Activated T-cell treated with anti-CD3 and anti-CD28 coated beads, Interleukin-2, amount 50 U/mL, for 24 hours (primary cell): ENCODE data around the gene PLCB3.
A peak's percentile ranks its signal among the peaks of the same experiment; 100 is the strongest.
"Not testable (repeated sequence)": the region's sequence is repeated elsewhere in the genome, so short reads cannot be mapped to it uniquely, and the experiment has no call there.

Experiments
- DNase-seq: peaks from one replicate; pipeline ENCODE4 v3.0.0-alpha.2; 2020
- H3K27ac Mint-ChIP-seq: 2 replicates; pipeline ENCODE4 v1.8.0; 2020; ENCODE audit warnings: mild to moderate bottlenecking, mixed read lengths
- H3K27me3 Mint-ChIP-seq: 2 replicates; pipeline ENCODE4 v1.8.0; 2020; ENCODE audit warnings: mixed read lengths
- H3K36me3 Mint-ChIP-seq: 2 replicates; pipeline ENCODE4 v1.8.0; 2020; ENCODE audit warnings: low read depth, mixed read lengths
- H3K4me1 Mint-ChIP-seq: 2 replicates; pipeline ENCODE4 v1.8.0; 2020; ENCODE audit warnings: low read depth, mixed read lengths
- H3K4me3 Mint-ChIP-seq: 2 replicates; pipeline ENCODE4 v1.8.0; 2020; ENCODE audit warnings: mild to moderate bottlenecking, moderate library complexity, mixed read lengths
- H3K9me3 Mint-ChIP-seq: 2 replicates; pipeline ENCODE4 v1.8.0; 2020; ENCODE audit warnings: mixed read lengths

Gene PLCB3

DNA sequence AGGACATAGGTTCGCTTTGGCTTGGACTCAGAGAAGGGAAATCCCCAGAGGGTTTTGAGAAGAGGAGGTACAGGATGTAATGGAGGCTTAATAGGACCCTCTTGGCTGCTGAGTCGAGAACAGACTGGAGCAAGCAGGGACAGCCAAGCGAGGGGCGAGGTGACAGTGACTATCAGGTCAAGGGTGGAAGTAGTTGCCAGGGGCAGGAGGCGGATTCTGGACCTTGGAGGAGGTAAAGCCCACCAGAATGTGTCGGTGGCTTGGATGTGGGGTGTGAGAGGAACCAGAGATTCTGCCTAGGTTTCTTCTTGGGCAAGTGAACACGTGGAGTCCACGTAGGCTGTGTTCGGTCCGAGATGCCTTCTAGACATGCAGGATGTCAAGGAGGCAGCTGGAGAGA, 61.6 kb downstream of the PLCB3 start:
- no peaks in the 10 kb centered on the region for H3K9me3 Mint-ChIP-seq
- peaks cover 75% of the 10 kb centered on the region for H3K36me3 Mint-ChIP-seq
- H3K4me3 Mint-ChIP-seq: no peak overlapping the region
- peak overlapping the region; percentile 85 for H3K27ac Mint-ChIP-seq
- no peaks in the 10 kb centered on the region for H3K27me3 Mint-ChIP-seq
- DNase-seq: no peak
- H3K4me1 Mint-ChIP-seq: peaks cover 47% of the 10 kb centered on the region

DNA sequence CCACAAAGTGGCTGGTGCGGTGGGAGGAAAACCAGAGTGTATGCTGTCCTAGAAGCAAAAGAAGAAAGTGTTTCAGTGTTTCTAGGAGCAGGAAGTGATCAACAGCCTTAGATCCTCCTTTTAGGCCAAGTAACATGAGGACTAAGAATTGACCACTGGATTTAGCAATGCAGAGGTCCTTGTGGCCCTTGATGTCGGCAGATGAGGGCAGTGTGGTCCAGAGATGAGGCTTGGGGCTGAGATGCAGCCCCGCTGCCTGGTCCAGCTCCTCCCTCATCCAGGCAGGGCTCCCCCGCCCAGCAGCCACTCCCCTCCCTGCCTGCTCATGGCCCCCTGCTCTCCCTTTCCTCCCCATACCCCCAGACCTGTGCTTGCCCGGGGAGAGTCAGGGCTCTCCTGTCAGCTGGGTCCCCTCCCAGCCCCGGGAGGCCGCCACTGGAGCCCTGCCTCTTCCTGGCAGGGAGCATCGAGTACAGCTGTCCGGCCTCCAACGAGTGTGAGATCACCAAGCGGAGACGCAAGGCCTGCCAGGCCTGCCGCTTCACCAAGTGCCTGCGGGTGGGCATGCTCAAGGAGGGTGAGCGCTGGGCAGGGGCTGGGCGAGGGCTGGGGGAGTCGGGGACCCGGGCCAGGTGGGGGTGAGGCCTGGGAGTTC, 62.3 kb downstream of the PLCB3 start:
- no peak overlapping the region for H3K4me3 Mint-ChIP-seq
- DNase-seq: no peak
- no peaks in the 10 kb centered on the region for H3K27me3 Mint-ChIP-seq
- H3K36me3 Mint-ChIP-seq: peaks cover 76% of the 10 kb centered on the region
- peak overlapping the region; percentile 85 for H3K27ac Mint-ChIP-seq
- peaks cover 47% of the 10 kb centered on the region for H3K4me1 Mint-ChIP-seq
- no peaks in the 10 kb centered on the region for H3K9me3 Mint-ChIP-seq

DNA sequence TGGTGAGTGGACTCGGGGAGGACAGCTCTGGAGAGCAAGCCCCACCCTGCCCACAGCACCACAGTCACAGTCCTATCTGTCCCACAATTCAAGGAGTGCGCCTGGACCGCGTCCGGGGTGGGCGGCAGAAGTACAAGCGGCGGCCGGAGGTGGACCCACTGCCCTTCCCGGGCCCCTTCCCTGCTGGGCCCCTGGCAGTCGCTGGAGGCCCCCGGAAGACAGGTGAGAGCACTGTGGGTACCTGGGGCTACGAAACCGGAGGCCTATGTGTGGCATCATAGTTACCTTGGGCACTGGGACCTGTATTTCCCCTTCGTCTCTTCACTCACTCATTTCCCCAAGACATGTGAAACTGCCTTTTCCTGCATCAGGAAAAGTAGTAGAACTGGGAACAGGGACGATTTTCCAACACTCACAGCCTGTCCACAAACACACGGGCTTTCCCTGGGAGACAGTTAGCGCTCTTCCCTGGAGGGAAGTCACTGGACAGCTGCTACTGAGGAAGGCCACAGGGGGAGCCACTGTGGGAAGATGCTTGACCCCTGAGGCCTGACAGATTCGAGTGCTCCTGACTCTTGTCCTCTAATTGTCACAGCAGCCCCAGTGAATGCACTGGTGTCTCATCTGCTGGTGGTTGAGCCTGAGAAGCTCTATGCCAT, 62.9 kb downstream of the PLCB3 start:
- peaks cover 51% of the 10 kb centered on the region for H3K4me1 Mint-ChIP-seq
- peak overlapping the region; percentile 85 for H3K27ac Mint-ChIP-seq
- H3K36me3 Mint-ChIP-seq: peaks cover 73% of the 10 kb centered on the region
- no peak for DNase-seq
- H3K9me3 Mint-ChIP-seq: no peaks in the 10 kb centered on the region
- no peaks in the 10 kb centered on the region for H3K27me3 Mint-ChIP-seq
- no peak overlapping the region for H3K4me3 Mint-ChIP-seq

DNA sequence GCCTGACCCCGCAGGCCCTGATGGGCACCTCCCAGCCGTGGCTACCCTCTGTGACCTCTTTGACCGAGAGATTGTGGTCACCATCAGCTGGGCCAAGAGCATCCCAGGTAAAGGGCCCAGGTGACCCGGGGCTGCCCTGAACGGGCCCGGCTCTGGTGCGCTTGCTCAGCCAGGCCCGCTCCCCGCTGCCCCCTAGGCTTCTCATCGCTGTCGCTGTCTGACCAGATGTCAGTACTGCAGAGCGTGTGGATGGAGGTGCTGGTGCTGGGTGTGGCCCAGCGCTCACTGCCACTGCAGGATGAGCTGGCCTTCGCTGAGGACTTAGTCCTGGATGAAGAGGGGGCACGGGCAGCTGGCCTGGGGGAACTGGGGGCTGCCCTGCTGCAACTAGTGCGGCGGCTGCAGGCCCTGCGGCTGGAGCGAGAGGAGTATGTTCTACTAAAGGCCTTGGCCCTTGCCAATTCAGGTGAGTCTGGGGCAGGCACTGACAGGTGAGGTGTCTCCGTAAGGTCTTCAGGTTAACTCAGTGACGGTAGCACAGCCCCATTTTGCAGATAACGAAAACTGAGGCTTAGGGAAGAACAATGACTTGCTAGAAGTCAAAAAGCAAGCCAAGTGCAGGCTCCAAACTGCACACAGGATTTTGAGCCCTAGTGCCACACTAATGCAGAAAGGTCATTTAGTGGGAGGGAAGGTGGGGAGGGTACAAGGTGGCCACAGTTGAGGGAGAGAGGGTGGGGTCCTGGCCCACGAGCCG, 63.7 kb downstream of the PLCB3 start:
- peaks cover 69% of the 10 kb centered on the region for H3K36me3 Mint-ChIP-seq
- peak overlapping the region; percentile 27 for H3K4me3 Mint-ChIP-seq
- H3K4me1 Mint-ChIP-seq: peaks cover 53% of the 10 kb centered on the region
- no peaks in the 10 kb centered on the region for H3K27me3 Mint-ChIP-seq
- H3K9me3 Mint-ChIP-seq: no peaks in the 10 kb centered on the region
- DNase-seq: no peak
- H3K27ac Mint-ChIP-seq: peak overlapping the region; percentile 78

DNA sequence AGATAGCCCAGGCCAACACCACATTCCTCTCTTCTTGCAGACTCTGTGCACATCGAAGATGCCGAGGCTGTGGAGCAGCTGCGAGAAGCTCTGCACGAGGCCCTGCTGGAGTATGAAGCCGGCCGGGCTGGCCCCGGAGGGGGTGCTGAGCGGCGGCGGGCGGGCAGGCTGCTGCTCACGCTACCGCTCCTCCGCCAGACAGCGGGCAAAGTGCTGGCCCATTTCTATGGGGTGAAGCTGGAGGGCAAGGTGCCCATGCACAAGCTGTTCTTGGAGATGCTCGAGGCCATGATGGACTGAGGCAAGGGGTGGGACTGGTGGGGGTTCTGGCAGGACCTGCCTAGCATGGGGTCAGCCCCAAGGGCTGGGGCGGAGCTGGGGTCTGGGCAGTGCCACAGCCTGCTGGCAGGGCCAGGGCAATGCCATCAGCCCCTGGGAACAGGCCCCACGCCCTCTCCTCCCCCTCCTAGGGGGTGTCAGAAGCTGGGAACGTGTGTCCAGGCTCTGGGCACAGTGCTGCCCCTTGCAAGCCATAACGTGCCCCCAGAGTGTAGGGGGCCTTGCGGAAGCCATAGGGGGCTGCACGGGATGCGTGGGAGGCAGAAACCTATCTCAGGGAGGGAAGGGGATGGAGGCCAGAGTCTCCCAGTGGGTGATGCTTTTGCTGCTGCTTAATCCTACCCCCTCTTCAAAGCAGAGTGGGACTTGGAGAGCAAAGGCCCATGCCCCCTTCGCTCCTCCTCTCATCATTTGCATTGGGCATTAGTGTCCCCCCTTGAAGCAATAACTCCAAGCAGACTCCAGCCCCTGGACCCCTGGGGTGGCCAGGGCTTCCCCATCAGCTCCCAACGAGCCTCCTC, 64.6 kb downstream of the PLCB3 start:
- H3K36me3 Mint-ChIP-seq: peaks cover 70% of the 10 kb centered on the region
- H3K27ac Mint-ChIP-seq: peak overlapping the region; percentile 98
- H3K27me3 Mint-ChIP-seq, DNase-seq, H3K9me3 Mint-ChIP-seq: not testable (repeated sequence)
- peaks cover 49% of the 10 kb centered on the region for H3K4me1 Mint-ChIP-seq
- peak overlapping the region; percentile 98 for H3K4me3 Mint-ChIP-seq

DNA sequence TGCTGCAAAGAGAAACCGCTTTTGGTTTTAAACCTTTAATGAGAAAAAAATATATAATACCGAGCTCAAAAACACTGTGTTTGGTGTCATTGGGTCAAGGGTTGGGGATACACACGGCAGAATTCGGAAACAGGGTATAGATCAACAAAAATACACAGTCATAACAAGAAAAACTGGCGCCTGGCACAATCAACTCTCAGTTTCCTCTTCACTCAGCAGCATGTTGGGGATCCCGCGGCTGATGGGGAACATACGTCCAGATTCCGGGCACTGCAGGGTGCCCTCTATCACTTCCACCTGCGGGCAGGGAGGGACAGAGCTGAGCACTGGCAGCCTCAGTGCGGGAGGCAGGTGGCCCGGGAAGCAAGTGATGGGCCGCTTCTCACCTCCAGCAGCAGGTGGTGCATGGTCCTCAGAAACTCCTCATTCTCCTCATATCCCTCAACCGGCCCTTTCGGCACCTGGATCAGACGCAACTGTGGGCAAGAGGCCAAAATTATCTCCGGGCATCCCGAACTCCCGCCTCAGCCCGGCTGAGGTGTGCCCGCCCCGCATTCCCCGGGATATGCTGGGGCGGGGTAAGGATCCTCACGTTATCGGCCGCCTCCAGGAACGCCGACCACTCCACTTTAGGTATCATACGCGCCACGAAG, 65.5 kb downstream of the PLCB3 start:
- H3K27ac Mint-ChIP-seq: peak overlapping the region; percentile 98
- H3K9me3 Mint-ChIP-seq: no peaks in the 10 kb centered on the region
- H3K36me3 Mint-ChIP-seq: peaks cover 76% of the 10 kb centered on the region
- DNase-seq: peak; percentile 72
- peaks cover 49% of the 10 kb centered on the region for H3K4me1 Mint-ChIP-seq
- H3K27me3 Mint-ChIP-seq: no peaks in the 10 kb centered on the region
- peak overlapping the region; percentile 98 for H3K4me3 Mint-ChIP-seq

DNA sequence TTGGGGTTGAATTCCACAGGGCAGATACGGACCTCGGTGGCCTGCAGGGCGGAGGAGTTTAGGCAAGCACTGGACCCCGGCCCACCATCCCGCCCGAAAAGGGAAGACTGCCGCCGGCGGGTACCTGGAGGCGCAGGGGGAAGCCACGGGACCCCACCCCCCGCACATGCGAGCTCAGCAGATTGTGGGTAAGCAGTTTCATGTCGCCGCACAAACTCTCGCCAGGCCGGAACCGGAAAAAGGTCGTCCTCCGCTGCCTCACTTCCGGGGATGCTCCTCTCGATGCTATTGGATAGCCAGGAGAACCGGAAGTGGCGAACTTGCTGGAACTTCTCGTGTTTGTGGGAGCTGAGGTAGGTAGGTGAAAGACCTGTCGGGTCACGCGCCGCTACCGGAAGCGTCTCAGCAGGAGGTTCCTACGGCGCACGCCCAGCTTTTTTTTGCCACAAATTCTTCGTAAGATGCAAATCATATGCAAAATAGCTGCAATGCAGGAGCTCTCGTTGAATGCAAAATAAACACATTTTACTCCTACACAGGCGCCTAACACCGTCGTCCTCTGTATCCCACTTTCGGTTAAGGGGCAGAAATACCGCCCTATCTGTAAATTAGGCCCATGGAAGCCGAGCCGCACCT, 66.1 kb downstream of the PLCB3 start, which contains the start of gene TRMT112:
Gene TRMT112, minus strand, starts transcription at position 235 of the 636 bp plus-strand sequence. Its CDS starts 33 bp downstream, at position 202.
- H3K9me3 Mint-ChIP-seq: no peaks in the 10 kb centered on the region
- peaks cover 47% of the 10 kb centered on the region for H3K4me1 Mint-ChIP-seq
- DNase-seq: peak; percentile 93
- H3K36me3 Mint-ChIP-seq: peaks cover 75% of the 10 kb centered on the region
- H3K4me3 Mint-ChIP-seq: peak within 1 kb of the TSS; percentile 98
- H3K27me3 Mint-ChIP-seq: no peaks in the 10 kb centered on the region
- peak within 1 kb of the TSS; percentile 98 for H3K27ac Mint-ChIP-seq

DNA sequence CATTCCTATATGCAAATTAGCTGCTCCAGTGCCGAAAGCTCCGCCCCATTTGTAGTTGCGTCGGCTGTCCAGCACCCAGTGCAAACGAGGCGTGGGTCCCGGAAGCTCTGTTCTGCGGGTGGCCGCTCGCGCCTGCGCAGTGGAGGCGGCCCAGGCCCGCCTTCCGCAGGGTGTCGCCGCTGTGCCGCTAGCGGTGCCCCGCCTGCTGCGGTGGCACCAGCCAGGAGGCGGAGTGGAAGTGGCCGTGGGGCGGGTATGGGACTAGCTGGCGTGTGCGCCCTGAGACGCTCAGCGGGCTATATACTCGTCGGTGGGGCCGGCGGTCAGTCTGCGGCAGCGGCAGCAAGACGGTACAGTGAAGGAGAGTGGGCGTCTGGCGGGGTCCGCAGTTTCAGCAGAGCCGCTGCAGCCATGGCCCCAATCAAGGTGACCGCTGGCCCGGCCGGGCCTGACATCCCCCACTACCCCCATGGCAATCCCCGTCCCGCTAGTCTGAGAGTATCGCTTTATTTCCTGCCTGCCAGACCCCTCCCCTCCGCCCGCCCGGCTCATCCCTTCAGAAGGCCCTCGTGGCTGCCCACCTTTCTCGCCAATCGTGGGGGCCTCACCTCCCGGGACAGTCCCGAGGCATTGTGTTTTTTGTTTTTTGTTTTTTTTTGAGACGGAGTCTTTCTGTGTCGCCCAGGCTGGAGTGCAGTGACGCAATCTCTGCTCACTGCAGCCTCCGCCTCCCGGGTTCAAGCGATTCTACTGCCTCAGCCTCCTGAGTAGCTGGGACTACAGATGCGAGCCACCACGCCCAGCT, 66.8 kb downstream of the PLCB3 start, which contains the start of gene PRDX5:
Gene PRDX5, plus strand, starts transcription at position 161 of the 805 bp plus-strand sequence. Its CDS starts 95 bp downstream, at position 256.
- Mint-ChIP-seq H3K9me3 (no peaks in the 10 kb centered on the region), H3K27me3 (no peaks in the 10 kb centered on the region), H3K36me3 (peaks cover 68% of the 10 kb centered on the region), H3K4me1 (peaks cover 39% of the 10 kb centered on the region), H3K4me3 (peak within 1 kb of the TSS; percentile 98), H3K27ac (peak within 1 kb of the TSS; percentile 98)
- peak; percentile 95 for DNase-seq
